ENCODE measurements around the gene RPL12. TPM values are rescaled to one million over a fixed set of nuclear protein-coding genes. Genes with fewer than 3 reads are reported as not detected.

RPL12 gene
- total and polyA plus RNA-seq, 9 of the 15 experiments (the other 6 are each of a cell fraction or from before 2014, with no cell fraction given), result 1,614 to 4,558 (median 2,531) TPM

DNA sequence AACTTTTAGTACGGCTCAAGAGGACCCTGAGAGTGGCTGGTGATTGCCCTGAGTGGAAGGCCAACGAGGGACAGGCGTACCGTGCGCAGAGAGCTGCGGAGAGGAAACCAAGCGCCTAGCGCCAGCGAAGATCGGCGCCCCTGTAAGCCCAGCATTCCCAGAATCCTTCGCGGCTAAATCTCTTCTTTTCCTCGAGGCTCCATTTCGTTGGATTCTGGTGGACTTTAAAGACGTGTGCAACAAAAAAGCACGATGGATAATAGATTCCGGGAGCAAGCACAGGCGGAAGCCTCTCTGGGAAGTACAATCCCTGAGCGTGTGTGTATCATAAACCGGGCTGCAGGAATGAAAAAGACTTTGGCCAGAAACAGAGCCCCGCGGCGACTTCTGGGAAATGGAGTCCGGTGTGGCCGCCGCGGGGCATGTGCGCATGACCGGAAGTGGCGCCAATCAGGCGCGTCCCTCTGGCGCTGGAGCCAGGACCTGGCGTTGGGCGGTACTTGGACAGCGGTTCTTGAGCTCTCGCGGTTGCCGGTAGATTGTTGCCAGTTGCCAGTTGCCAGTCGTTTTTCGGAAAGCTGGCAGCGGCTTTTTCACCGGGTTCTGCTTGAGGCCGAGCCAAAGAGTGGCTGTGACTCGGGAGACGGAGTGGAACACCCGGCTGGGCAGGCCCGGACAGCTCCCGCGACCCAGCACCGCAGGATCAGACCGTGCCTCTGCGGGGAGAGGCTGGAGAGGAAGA, 27.1 kb downstream of the RPL12 start, which contains the start of gene ZNF79 (continued):
- peak; percentile 85 for TF ChIP-seq ZNF143 (CRISPR knock-in tag; IDR thresholded peaks at IDR 0.05)
- TF ChIP-seq ZFP36 (IDR thresholded peaks at IDR 0.05; ENCODE audit: low read depth, low read length, partially characterized antibody), result no peak
- TF ChIP-seq DMBX1 (CRISPR knock-in tag; IDR thresholded peaks at IDR 0.05; ENCODE audit: borderline replicate concordance), result peak; percentile 7; the same call in 1 of the 2 replicates
- peak; percentile 94 for TF ChIP-seq C11orf30 (IDR thresholded peaks at IDR 0.05; ENCODE audit: low read depth)
- TF ChIP-seq, protein P1, sequence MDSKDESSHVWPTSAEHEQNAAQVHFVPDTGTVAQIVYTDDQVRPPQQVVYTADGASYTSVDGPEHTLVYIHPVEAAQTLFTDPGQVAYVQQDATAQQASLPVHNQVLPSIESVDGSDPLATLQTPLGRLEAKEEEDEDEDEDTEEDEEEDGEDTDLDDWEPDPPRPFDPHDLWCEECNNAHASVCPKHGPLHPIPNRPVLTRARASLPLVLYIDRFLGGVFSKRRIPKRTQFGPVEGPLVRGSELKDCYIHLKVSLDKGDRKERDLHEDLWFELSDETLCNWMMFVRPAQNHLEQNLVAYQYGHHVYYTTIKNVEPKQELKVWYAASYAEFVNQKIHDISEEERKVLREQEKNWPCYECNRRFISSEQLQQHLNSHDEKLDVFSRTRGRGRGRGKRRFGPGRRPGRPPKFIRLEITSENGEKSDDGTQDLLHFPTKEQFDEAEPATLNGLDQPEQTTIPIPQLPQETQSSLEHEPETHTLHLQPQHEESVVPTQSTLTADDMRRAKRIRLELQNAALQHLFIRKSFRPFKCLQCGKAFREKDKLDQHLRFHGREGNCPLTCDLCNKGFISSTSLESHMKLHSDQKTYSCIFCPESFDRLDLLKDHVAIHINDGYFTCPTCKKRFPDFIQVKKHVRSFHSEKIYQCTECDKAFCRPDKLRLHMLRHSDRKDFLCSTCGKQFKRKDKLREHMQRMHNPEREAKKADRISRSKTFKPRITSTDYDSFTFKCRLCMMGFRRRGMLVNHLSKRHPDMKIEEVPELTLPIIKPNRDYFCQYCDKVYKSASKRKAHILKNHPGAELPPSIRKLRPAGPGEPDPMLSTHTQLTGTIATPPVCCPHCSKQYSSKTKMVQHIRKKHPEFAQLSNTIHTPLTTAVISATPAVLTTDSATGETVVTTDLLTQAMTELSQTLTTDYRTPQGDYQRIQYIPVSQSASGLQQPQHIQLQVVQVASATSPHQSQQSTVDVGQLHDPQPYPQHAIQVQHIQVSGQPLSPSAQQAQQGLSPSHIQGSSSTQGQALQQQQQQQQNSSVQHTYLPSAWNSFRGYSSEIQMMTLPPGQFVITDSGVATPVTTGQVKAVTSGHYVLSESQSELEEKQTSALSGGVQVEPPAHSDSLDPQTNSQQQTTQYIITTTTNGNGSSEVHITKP (IDR thresholded peaks at IDR 0.05; ENCODE audit: partially characterized antibody), result no peak
- TF ChIP-seq, protein P2, sequence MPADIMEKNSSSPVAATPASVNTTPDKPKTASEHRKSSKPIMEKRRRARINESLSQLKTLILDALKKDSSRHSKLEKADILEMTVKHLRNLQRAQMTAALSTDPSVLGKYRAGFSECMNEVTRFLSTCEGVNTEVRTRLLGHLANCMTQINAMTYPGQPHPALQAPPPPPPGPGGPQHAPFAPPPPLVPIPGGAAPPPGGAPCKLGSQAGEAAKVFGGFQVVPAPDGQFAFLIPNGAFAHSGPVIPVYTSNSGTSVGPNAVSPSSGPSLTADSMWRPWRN (IDR thresholded peaks at IDR 0.05; ENCODE audit: low read depth), result no peak
- TF ChIP-seq ZNF282 (CRISPR knock-in tag; IDR thresholded peaks at IDR 0.05), result no peak
- 0 out of 2 replicates have a peak, but pooled peaks have one; percentile 11 for TF ChIP-seq SMARCA4 (IDR thresholded peaks at IDR 0.05)
- peak; percentile 49; the same call in 1 of the 2 replicates for TF ChIP-seq CHCHD3 (CRISPR knock-in tag; IDR thresholded peaks at IDR 0.05)
- no peak for TF ChIP-seq CEBPG (CRISPR knock-in tag; IDR thresholded peaks at IDR 0.05)
- TF ChIP-seq CEBPG (tag; conservative IDR thresholded peaks at IDR 0.05 in 1 of 2, IDR thresholded peaks at IDR 0.05 in 1 of 2), result no peak
- TF ChIP-seq, protein P3, sequence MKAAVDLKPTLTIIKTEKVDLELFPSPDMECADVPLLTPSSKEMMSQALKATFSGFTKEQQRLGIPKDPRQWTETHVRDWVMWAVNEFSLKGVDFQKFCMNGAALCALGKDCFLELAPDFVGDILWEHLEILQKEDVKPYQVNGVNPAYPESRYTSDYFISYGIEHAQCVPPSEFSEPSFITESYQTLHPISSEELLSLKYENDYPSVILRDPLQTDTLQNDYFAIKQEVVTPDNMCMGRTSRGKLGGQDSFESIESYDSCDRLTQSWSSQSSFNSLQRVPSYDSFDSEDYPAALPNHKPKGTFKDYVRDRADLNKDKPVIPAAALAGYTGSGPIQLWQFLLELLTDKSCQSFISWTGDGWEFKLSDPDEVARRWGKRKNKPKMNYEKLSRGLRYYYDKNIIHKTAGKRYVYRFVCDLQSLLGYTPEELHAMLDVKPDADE (conservative IDR thresholded peaks at IDR 0.05; ENCODE audit: control insufficient read depth, low read depth, low read length), result peak; percentile 72
- 0 out of 3 replicates have a peak, but pooled peaks of 1 of the 2 experiments have one; percentile 12 for TF ChIP-seq CBX3 (IDR thresholded peaks at IDR 0.05; ENCODE audit: borderline replicate concordance in 1 of 2, low read length in 2 of 2)
- peak; percentile 79 for TF ChIP-seq ELF1 (tag; IDR thresholded peaks at IDR 0.05)
- TF ChIP-seq KAT8 (IDR thresholded peaks at IDR 0.05; ENCODE audit: low read depth), result no peak
- no peak for TF ChIP-seq ZNF232 (CRISPR knock-in tag; IDR thresholded peaks at IDR 0.05)
- peak; percentile 91 for TF ChIP-seq PHF20 (IDR thresholded peaks at IDR 0.05; ENCODE audit: partially characterized antibody)
- no peak for TF ChIP-seq ZBTB8A (IDR thresholded peaks at IDR 0.05; ENCODE audit: partially characterized antibody)
- TF ChIP-seq FIP1L1 (IDR thresholded peaks at IDR 0.05; ENCODE audit: low read depth, low read length, poor library complexity, severe bottlenecking), result no peak
- TF ChIP-seq CBFA2T2 (conservative IDR thresholded peaks at IDR 0.05), result 0 out of 2 replicates have a peak, but pooled peaks have one; percentile 4
- TF ChIP-seq ESRRB (CRISPR knock-in tag; IDR thresholded peaks at IDR 0.05; ENCODE audit: borderline replicate concordance), result no peak
- TF ChIP-seq, protein P4, sequence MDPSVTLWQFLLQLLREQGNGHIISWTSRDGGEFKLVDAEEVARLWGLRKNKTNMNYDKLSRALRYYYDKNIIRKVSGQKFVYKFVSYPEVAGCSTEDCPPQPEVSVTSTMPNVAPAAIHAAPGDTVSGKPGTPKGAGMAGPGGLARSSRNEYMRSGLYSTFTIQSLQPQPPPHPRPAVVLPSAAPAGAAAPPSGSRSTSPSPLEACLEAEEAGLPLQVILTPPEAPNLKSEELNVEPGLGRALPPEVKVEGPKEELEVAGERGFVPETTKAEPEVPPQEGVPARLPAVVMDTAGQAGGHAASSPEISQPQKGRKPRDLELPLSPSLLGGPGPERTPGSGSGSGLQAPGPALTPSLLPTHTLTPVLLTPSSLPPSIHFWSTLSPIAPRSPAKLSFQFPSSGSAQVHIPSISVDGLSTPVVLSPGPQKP (CRISPR knock-in tag; IDR thresholded peaks at IDR 0.05), result no peak

Measured in K562 (cell line).